GM13977 (cell line): ENCODE measurements around the gene TEX10.

ENCODE experiments used
- DNase-seq: peaks from one replicate; pipeline ENCODE4 v3.0.0; 2012; ENCODE audit warnings: low spot score
- in situ Hi-C: fragments of 300-500 bp; cut with MboI; formaldehyde crosslinking; loops from one replicate; pipeline ENCODE4 v1.12.0; 2022; ENCODE audit warnings: low sequenced_read_pairs, low pct_unique_long_range_greater_than_20kb, mixed read lengths, inconsistent platforms; ENCODE audit not compliant: unreplicated experiment
- TF ChIP-seq, protein P1 (sequence below): IDR thresholded peaks from 2 replicates; pipeline ENCODE4 v1.5.1; 2012; ENCODE audit warnings: mild to moderate bottlenecking, control low read depth; ENCODE audit not compliant: insufficient read depth; ENCODE audit errors: extremely low read depth, missing control alignments

Gene TEX10

DNA sequence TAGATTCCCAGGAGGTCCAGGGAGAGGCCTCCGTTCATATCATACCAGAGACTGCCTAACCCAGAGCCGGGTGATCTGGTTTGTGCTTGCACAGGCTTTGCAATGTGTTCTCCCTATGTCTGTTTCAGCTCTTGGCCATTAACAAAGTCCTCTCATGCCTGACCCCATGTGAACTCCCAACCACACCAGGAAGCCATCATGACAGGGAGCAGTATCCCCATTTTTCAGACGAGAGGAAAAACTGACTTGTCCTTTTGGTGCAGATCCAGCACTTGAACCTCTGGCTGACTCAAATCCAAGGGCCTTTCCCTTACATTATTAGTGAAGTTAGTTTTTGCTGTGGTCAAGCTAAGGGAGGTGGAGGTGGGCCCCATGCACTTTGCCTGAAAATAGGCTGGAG lies 58.4 kb downstream of the TEX10 start:
- no peak for DNase-seq
- TF ChIP-seq, protein P1, sequence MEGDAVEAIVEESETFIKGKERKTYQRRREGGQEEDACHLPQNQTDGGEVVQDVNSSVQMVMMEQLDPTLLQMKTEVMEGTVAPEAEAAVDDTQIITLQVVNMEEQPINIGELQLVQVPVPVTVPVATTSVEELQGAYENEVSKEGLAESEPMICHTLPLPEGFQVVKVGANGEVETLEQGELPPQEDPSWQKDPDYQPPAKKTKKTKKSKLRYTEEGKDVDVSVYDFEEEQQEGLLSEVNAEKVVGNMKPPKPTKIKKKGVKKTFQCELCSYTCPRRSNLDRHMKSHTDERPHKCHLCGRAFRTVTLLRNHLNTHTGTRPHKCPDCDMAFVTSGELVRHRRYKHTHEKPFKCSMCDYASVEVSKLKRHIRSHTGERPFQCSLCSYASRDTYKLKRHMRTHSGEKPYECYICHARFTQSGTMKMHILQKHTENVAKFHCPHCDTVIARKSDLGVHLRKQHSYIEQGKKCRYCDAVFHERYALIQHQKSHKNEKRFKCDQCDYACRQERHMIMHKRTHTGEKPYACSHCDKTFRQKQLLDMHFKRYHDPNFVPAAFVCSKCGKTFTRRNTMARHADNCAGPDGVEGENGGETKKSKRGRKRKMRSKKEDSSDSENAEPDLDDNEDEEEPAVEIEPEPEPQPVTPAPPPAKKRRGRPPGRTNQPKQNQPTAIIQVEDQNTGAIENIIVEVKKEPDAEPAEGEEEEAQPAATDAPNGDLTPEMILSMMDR, result no peak
- in situ Hi-C loops, result no loop called here

DNA sequence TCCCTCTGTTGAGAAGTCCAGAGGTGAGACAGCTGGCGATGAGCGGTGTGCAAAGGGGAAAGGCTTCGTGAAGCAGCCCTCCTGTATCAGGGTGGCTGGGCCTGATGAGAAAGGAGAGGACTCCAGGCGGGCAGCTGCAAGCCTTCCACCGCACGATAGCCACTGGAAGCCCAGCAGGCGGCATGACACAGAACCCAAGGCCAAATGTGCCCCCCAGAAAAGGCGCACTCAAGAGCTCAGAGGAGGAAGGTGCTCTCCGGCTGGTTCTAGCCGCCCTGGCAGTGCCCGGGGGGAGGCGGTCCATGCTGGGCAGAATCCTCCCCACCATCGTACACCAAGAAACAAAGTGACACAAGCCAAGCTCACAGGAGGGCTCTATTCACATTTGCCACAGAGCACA lies 60.3 kb downstream of the TEX10 start:
- in situ Hi-C loops, result no loop called here

DNA sequence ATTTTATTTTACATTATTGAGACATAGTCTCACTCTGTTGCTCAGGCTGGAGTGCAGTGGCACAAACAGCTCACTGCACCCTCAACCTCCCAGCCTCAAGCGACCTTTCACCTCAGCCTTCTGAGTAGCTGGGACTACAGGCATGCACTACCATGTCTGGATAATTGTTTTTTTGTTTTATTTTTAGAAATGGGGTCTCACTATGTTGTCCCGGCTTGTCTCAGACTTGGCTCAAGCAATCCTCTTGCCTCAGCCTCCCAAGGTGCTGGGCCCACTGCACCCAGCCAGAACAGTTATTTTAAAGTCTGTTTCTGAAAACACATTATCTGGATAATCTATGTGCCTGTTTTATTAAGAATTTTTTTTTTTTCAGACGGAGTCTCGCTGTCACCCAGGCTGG lies 62.0 kb downstream of the TEX10 start:
- in situ Hi-C loops, result no loop called here
- TF ChIP-seq, protein P1, result no peak
- no peak for DNase-seq

More for the DNA sequence above, 60.3 kb downstream of the TEX10 start:
- no peak for DNase-seq
- TF ChIP-seq, protein P1, result no peak

DNA sequence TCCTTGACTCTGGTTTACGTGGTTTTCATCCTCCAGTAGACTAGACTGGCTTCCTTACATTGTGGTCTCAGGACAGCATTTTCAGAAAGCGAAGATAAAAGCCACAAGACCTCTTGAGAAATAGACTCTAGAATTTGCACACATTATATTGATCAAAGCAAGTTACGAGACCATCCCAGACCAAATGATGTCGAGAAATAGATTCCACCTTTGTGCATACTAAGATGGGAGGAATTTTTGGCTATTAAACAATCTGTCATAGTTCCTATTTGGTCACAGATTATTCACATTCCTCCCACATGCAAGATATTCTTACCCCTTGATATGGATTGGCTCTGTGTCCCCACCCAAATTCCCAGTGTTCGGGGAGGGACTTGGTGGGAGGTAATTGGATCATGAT lies 65.6 kb downstream of the TEX10 start:
- DNase-seq, result no peak
- in situ Hi-C loops, result no loop called here
- TF ChIP-seq, protein P1, result no peak

DNA sequence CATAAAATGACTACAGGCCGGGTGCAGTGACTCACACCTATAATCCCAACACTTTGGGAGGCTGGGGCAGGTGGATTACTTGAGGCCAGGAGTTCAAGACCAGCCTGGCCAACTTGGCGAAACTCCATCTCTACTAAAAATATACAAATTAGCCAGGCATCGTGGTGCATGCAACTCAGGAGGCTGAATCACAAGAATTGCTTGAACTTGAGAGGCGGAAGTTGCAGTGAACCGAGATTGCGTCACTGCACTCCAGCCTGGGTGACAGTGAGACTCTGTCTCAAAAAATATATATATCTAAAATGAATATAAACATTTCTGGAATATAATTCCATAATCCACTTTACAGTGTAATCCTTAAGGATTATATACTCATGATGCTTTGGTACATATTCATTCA lies 66.5 kb downstream of the TEX10 start:
- in situ Hi-C loops, result no loop called here
- no peak for DNase-seq
- TF ChIP-seq, protein P1, result no peak

DNA sequence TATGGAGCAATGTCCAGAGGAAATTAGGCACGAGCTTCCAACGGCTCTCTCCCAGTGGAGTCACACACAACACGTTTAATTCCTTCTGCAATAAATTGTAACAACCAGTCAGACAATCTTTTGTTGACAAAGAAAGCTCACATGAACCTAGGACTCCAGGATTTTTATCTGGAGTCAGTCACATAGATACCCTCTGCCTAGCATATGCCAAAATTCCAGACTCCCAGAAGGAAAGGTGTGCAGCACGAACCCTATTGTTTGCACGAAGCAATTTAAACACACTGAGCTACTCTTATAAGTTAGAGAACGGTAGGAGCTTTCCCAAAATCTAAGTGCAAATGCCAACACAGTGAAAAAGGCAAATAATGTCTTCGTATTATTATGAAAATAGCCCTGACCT lies 67.1 kb downstream of the TEX10 start:
- in situ Hi-C loops, result no loop called here
- TF ChIP-seq, protein P1, result no peak

DNA sequence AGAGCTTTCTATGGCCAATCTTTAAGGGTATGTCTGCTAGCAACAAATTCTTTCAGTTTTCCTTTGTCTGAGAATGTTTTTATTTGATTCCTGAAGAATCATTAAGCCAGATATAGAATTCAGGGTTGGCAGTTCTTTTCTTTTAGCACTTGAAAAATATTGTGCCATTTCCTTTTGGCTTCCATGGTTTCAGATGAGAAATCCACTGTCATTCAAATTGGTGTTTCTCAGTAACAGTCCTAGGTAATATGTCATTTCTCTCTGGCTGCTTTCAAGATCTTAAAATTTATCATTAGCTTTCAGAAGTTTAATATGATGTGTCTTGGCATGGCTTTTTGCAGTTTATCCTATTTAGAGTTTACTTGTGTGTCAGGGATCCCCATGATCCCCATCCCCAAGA lies 67.7 kb downstream of the TEX10 start:
- TF ChIP-seq, protein P1, result no peak
- no peak for DNase-seq
- in situ Hi-C loops, result no loop called here

More for the DNA sequence above, 67.1 kb downstream of the TEX10 start:
- DNase-seq, result no peak
